HG02840 (cell line): ENCODE results near the gene GCN1.

Source experiments
- ATAC-seq: cut with Tn5 transposase; IDR thresholded peaks from one replicate; pipeline ENCODE4 v1.9.1; 2021; ENCODE audit warnings: mild to moderate bottlenecking, moderate library complexity, moderate number of reproducible peaks; ENCODE audit not compliant: unreplicated experiment, low FRiP score

Gene GCN1

GRCh38 chr12:120190386-120190785, 4.1 kb downstream of the GCN1 start:
- ATAC-seq = no peak

DNA sequence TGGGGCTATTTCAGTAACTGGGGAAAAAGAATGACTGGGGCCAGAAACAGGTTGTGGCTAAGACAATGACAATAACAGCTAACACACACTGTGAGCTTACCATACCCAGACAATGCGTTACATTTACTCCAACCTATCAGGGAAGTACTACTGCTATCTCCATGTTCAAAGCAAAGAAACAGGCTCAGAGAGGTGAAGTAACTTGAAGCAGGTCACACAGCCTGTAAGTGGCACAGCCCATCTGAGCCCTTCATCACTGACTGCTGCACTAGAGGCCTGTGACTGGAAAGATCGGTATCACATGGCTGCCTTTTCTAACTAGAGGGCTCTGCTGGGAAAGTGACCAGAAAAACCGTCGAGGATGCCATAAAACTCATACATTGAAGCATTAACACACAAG, 7.9 kb downstream of the GCN1 start:
- no peak for ATAC-seq

- no peak for ATAC-seq
Measured at GRCh38 chr12:120183211-120183631, 11.3 kb downstream of the GCN1 start.

DNA sequence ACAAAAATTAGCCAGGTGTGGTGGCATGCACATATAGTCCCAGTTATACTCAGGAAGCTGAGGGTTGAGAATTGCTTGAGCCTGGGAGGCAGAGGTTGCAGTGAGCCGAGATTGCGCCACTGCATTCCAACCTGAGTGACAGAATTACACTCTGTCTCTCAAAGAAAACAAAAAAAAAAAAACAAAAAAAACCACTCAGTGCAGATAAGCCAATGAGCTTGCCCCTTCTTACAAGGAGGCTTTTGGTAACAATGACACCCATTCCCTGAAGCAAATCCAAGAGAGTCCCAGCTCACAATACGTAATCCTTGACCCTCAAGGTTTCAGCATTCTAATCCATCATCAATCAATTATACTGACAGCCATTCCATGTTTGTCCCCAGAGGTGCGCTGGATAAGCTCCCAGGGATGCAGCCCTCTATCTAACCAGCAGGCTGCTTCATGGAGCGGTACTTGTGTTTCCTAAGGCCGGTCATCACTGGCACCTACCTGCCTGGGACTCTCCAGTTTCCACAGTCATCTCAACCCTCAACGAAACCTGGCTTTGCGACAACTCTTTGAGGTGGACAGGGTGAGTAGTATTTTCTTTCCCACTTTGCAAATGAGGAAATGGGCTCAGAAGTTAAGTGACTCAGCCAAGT, 12.4 kb downstream of the GCN1 start:
- ATAC-seq = no peak

DNA sequence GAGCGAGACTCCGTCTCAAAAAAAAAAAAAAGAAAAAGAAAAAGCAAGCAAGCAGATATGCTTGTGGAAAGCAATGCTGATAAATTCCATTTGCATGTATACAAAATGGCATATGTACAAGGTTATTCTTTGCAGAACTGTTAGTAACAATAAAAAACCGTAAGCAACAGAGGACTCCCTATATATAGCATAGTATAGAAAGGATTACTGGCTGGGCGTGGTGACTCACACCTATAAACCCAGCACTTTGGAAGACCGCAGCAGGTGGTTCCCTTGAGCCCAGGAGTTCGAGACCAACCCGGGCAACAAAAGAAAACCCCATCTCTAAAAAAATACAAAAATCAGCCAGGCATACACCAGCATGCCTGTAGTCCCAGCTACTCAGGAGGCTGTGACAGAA, 13.5 kb downstream of the GCN1 start:
- ATAC-seq = no peak

GRCh38 chr12:120175537-120175936, 19.0 kb downstream of the GCN1 start:
- ATAC-seq = no peak

DNA sequence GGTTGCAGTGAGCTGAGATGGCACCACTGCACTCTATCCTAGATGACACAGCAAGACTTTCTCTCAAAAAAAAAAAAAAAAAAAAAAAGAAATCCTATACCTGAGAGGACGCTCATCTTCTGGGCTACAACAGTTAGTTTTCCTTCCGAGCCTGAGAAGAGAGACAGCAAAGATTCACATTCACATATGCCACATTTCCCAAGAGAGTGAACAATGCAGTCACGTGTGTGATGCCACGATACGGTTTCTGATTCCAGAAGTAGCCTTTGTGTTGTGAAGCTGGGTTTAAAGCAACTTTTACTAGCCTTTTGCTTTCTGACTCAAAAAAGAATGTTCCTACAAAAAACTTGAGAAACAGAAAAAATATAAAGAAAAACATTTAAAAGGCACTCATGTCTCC, 19.5 kb downstream of the GCN1 start:
- ATAC-seq = no peak

DNA sequence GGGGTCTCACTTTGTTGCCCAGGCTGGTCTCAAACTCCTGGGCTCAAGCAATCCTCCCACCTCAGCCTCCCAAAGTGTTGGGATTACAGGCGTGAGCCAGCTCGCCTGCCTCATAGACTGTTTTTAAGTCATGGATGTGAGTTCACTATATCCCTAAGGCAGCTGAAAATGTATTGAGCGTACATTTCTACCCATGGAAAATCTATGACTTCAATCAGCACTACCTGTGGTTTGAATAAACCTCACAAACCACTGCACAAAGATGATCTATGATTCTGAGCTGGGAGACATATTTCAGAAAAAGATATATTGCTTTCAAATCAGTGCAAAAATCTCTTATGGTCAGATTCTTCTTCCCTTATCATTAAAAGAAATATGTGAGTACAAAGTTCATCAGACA, 22.5 kb downstream of the GCN1 start:
- no peak for ATAC-seq

- no peak for ATAC-seq
Measured at GRCh38 chr12:120170631-120171030, 23.9 kb downstream of the GCN1 start.

DNA sequence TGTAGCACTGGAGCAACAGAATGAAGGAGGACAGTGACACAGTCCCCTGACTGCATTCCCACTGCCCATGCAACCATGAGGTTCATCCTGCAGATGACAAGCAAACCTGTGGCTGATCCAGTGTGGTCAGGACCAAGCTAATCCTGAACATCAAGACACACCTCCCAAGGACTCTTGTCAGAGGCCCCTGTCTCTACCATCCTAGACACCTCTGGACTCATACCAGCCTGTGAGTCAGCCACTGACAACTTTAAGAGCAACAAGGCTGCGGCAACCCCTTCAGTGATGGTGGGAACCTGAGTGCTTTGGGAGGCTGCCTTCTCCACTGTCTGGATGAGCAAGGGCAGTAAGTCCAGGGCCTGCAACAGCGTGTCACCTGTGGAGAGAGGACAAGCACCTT, 24.6 kb downstream of the GCN1 start:
- ATAC-seq = no peak

GRCh38 chr12:120168337-120168736, 26.2 kb downstream of the GCN1 start:
- ATAC-seq = no peak

DNA sequence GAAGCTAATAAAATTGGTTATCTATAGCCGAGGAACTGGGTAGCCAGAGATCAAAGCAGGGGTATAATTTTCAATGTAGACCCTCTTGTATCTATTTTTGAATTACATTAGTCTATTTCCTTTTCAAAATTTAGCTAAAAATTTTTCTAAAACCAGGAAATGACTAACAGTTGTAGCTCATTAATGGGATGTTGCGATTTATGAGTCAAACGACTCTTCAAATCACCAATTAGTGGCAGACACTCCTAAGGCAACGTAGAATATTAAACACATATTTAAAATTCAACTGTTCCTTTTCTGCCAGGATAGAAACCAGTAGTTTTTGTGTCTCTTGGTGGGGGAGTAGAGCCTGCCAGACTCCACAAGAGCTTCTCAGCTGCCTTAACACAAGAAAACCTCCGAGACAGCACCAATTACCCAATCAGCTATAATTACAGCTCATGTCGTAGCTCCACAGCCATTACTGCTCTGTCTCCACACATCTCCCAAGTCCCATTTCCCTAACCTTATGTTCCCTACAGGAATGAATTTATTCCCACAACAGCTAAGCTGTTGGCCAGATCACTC, 26.9 kb downstream of the GCN1 start:
- no peak for ATAC-seq

DNA sequence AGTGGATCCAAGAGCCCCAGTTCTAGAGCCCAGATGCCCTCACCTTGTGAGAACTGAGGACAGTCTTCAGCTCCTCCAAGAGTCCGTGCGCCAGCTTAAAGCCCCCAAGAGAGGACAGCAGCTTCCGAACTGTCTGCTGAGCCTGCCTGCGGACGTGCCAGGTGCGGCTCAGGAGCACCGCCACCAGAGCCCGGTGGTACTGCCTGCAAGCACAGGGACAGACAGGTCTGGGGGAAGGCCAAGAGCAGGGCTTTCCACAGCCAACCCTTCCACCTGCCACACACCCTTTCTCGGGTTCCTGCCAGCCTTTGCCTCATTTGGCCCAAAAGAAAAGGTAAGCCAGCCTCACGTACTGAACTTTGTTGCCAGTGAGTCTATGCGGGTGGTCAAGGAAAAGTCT, 30.2 kb downstream of the GCN1 start:
- ATAC-seq = no peak

GRCh38 chr12:120162763-120163162, 31.8 kb downstream of the GCN1 start:
- ATAC-seq = no peak

GRCh38 chr12:120161852-120162251, 32.7 kb downstream of the GCN1 start:
- ATAC-seq = no peak

DNA sequence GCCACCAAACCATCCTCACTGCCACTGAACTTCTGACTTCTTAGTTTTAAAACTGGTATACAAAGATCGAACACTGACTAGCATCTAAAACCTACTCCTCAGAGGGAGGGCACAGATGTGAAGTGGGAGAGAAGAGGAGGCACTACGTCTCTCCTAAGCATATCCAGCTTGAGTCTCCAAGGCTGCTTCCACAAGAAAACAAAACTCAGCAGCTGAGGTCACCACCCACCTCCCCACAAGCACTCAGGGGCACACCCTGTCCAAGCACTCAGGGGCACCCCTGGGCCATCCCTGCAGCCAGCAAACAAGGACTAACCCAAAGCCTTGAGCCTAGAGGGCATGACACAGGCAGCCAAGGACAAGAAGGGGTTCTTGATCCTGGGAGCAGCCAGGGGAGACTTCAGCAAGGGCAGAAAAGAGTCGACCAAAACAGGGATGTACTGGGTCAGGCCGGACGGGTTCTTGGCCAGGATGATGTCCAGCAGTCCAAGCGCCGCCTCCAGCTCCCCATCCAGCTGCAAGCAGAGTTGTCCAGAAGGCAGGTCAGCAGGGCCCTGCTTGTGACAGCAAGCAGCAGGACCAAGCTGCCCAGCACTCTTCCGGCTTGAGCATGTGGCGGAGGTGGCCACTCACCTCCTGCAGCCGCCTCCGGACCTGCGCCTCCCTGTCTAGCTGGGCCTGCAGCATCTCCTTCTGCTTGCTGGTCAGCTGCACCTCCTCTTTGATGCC, 34.8 kb downstream of the GCN1 start:
- no peak for ATAC-seq

DNA sequence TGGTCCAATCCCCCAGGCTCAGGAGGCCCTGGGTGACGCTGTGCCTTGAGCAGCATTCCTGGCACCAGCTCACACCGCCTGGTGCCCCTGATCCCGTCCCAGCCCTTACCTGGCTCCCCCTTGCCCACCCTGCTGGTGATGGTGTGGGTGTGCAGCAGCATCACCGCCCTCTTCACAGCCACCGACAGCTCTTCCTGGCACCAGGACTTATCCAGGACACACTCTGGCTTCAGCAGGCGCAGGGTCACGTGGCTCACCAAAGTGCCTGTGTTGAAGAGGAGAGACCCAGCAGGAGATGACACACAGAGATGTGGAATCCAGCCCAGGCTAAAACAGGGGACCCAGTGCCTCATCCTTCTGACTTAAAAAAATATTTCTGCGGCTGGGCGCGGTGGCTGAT, 36.2 kb downstream of the GCN1 start:
- no peak for ATAC-seq

DNA sequence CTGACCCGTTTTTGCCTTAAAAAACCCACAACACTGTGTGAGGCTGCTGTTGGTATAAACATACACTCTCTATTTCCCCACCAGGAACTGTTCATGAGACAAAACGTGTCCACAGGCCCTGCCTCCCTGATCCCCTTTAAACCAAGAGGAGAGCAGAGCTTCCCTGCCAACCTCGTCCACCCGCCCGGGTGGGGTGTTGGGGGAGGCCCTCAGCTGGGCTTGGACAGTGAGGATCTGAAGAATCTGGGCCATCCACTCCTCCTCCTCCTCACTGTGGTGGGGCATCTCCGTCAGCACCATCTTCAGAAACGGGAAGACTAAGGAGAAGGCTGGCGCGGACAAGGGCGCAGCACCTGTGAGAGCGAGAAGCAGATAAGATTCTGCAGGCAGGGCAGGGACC, 36.8 kb downstream of the GCN1 start:
- ATAC-seq = no peak

DNA sequence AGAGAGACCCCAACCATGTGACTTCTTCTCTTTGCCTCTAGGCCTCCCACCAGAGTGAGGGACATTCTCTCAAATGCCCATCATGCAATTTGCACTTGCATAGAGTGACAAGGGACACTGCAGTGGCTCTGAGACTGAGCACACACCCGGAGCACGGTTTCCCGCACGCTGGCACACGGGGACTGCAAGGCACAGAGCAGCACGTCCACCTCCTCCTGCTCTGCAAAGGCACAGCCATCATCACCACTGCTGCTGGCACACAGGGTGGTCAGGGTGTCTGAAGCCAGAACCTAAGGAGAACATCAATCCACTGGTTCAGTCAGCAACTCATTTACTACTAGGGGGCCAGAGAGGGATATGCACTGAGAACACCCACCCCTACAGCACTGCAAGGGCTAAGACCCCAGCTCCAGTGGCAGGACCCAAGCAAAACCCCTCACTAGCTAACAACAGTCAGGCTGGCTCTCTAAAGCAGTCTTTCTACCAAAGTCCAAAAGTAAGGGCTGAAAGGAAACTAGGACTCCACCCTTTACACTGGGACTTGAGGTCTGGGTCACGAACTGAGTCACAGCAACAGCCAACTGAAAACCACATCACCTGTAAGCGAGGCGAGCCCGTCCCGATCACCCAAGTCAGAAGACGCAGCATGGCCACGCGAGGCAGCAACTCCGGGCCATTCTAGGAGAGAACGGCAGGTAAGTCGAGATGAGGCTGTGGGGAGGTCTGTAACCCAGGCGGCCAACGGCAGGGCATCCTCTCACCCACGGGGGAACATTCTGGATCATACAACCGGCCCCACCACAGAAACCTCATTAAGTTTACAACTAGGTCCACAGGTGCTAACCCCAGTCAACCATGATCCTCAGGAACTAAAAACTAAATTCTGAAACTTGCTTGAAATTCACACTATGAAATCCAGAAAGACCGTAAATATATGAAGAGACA, 37.9 kb downstream of the GCN1 start:
- ATAC-seq = no peak

DNA sequence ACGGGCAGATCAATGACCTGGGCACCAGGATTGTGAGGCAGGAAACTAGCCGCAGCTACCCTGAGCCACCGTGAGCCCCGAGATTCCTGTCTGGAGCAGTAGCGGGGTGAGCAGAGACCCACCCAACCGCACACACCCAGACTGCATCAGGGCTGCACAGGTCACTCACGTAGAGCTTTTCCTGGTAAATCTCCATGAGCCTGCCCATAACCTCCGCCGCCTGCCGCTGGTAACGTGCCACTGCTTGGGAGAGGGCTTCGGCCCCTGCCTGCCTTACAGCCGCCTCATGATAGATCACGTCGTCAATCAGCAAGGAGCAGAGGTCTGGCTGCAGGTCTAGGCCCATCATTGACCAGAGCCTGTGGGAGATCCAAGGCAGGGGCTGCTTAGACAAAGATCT, 39.4 kb downstream of the GCN1 start:
- ATAC-seq = no peak

DNA sequence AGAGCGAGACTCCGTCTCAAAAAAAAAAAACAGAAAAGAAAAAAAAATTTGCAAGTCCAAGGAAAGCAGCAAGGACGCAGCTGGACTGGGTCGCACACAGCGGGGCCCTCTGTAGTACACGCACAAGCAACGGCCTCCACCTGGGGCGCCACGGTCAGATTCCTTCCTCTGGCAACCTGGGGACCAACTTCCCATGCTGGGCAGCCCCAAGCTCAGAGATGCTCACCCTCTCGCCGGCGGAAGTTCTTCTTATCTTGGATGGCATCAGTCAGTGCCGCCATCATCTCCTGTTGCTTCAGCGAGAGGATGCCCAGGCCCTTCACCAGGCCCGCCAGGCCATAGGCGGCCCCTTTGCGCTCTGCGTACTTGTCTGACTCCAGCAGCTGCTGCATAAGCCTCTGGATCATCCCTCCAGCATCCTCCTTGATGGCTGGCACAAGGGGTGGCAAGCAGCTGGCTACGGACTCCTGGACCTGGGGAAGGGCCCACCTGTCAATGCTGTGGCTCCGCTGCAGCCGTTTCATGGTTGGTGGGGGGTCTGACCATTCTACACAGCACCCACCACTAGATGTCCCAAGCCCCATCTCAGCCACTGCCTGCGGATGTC, 43.5 kb downstream of the GCN1 start:
- no peak for ATAC-seq
